Activated CD4-positive, alpha-beta memory T cell treated with anti-CD3 and anti-CD28 coated beads, Interleukin-2, amount 10 ng/mL, durations not matched to agents 7 days and 5 days (primary cell): ENCODE measurements around the gene PARP12. TPM values are rescaled to one million over a fixed set of nuclear protein-coding genes. Genes with fewer than 3 reads are reported as not detected.

Source experiments
- CTCF ChIA-PET: fragments of 350-600 bp; sonication (Branson Sonifier 250); formaldehyde crosslinking; loops from one replicate; lab custom pipeline; 2021; ENCODE audit warnings: antibody characterized with exemption, inconsistent platforms; lab: Charles Lee
- POLR2A ChIA-PET: fragments of 350-600 bp; sonication (Branson Sonifier 250); formaldehyde crosslinking; loops from one replicate; lab custom pipeline; 2021; ENCODE audit warnings: antibody characterized with exemption; lab: Charles Lee
- DNase-seq: peaks from one replicate; pipeline ENCODE4 v3.0.0-alpha.2; 2020
- H3K27ac Mint-ChIP-seq: one replicate; pipeline ENCODE4 v1.8.0; 2021; ENCODE audit warnings: mild to moderate bottlenecking, mixed read lengths
- H3K27me3 Mint-ChIP-seq: one replicate; pipeline ENCODE4 v1.8.0; 2021; ENCODE audit warnings: mixed read lengths
- H3K36me3 Mint-ChIP-seq: one replicate; pipeline ENCODE4 v1.8.0; 2021; ENCODE audit warnings: low read depth, mixed read lengths
- H3K4me1 Mint-ChIP-seq: one replicate; pipeline ENCODE4 v1.8.0; 2021; ENCODE audit warnings: mixed read lengths
- H3K4me3 Mint-ChIP-seq: one replicate; pipeline ENCODE4 v1.8.0; 2021; ENCODE audit warnings: mild to moderate bottlenecking, mixed read lengths
- H3K9me3 Mint-ChIP-seq: one replicate; pipeline ENCODE4 v1.8.0; 2021; ENCODE audit warnings: mixed read lengths
- total RNA-seq, 2 experiments: library from RNA; stranded (reverse); gene quantifications; one replicate each; pipeline ENCODE4 v1.2.3, GENCODE V29; 2021

Gene PARP12
- total RNA-seq, 2 experiments from 2014 or later: 146 to 151 TPM

DNA sequence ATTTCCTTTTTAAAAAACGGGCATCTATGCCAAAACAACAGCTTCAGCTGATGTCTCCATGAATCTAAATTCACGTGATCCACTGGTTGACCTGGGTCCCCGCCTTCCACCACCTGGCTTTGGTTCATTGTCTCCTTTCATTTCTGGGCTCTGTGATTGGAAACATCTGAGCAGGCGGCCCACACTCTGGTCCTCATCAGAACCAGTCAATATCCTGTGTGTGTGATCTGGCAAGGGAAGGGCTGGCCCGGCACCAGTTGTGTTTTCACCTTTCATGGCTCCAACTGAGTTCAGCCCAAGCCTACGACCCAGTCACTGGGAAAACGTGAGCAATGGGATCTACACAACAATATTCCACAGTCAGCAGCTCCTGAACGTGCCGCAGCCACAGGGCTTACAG, 46.2 kb downstream of the PARP12 start:
- Mint-ChIP-seq H3K4me3 (no peak overlapping the region), H3K27ac (no peak overlapping the region), H3K36me3 (peaks cover 3% of the 10 kb centered on the region), H3K4me1 (no peaks in the 10 kb centered on the region), H3K9me3 (no peaks in the 10 kb centered on the region), H3K27me3 (no peaks in the 10 kb centered on the region)
- ChIA-PET POLR2A (no interaction called here), CTCF (no interaction called here)
- no peak for DNase-seq

DNA sequence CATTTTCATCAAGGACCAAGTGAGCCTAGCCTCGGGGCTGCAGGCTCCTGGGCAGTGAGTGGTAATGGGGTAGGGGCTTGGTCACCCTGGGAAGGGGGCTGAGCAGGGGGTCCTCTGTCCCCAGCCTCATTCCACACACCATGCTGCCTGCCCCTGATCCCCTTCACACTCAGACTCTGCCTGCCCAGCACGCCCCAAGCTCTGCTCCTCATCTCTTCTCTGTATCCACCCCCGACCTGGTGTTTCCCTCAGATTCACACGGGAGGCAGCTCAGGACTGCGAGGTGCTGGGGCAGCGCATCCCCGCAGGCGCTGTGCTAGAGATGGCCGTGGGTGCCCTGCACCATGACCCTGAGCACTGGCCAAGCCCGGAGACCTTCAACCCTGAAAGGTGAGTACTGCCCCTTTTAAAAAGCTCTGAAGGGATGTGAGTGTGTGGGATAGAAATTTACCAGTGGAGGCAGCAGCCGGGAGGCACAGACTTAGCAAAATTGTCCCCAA, 47.2 kb downstream of the PARP12 start:
- H3K4me1 Mint-ChIP-seq: no peaks in the 10 kb centered on the region
- no peak overlapping the region for H3K4me3 Mint-ChIP-seq
- H3K9me3 Mint-ChIP-seq: no peaks in the 10 kb centered on the region
- POLR2A ChIA-PET: no interaction called here
- CTCF ChIA-PET: no interaction called here
- H3K36me3 Mint-ChIP-seq: peaks cover 3% of the 10 kb centered on the region
- no peak for DNase-seq
- peaks cover 2% of the 10 kb centered on the region for H3K27me3 Mint-ChIP-seq
- no peak overlapping the region for H3K27ac Mint-ChIP-seq

DNA sequence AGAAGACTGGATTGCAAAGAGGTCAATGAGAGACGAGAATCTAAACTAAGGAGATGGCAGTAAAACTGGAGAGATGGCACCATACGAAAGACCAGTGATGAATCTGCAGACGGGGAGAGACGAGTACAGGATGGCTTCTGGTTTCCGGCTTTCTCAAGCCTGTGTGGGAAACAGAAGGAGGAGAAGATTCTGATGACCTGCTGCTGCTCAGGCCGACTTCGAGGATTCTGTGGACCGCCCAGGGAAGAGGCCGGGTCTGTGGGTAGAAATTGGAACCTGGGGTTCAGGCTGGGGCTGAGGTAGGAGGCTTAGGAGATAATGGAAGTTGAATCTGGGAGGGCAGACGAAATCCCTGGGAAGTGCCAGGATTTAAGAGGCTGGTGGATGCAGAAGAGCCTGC, 48.6 kb downstream of the PARP12 start:
- H3K4me3 Mint-ChIP-seq: no peak overlapping the region
- no peak overlapping the region for H3K27ac Mint-ChIP-seq
- H3K36me3 Mint-ChIP-seq: peaks cover 3% of the 10 kb centered on the region
- no peaks in the 10 kb centered on the region for H3K9me3 Mint-ChIP-seq
- DNase-seq: no peak
- ChIA-PET CTCF (no interaction called here), POLR2A (no interaction called here)
- peaks cover 2% of the 10 kb centered on the region for H3K27me3 Mint-ChIP-seq
- H3K4me1 Mint-ChIP-seq: no peaks in the 10 kb centered on the region

DNA sequence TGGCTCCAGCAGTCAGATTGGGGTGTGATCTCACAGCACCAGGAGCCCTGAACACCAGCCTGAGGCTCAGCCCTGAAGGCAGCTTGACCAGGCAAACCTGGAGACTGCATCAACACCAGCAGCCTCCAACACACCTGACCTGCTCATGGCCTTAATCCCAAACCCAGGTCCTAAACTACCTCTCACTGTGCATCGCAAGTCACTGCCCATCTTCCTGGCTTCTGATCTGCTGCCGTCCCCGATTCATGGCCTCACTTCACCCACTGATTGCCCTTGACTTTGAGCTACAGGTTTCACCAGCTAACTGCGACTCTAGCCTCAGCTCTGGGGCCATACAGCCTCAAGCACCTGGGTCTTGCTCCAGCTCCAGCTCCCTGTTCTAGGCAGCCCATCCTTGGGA, 49.1 kb downstream of the PARP12 start:
- ChIA-PET POLR2A (no interaction called here), CTCF (no interaction called here)
- Mint-ChIP-seq H3K27me3 (peaks cover 2% of the 10 kb centered on the region), H3K27ac (no peak overlapping the region), H3K4me1 (no peaks in the 10 kb centered on the region), H3K9me3 (no peaks in the 10 kb centered on the region), H3K36me3 (peaks cover 3% of the 10 kb centered on the region), H3K4me3 (no peak overlapping the region)
- DNase-seq: no peak

DNA sequence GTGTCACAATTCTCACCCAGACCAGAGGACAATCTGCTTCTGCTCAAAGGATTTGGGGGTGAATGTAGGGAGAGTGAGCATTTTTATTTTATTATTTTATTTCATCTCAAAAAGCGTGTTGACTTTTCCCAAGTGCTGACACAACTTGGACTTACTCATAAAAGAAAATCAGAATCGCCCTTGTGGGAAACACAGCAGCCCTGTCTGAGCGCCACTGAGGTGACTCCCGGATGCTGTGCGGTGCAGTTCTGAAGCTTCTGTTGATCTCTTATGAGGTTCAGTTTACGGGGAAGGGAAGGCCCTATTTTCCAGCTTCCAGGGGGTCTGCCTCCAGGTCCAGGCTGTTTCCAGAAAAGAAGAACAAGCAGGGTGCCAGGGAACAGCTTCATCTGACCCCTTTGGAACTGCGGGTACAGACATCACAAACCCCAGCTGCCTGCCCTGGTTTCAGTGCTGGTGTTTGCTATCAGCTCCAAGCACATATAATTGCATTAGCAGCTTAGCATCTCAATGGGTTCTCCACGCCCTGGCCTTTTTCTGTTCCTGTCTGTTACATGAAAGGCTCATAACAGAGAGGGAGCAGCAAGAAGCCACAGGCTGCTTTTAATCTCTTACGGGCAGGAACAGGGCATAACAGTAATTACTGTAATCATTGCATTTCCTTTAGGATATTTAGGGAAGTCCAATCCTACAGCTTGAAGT, 52.4 kb downstream of the PARP12 start:
- Mint-ChIP-seq H3K4me3 (no peak overlapping the region), H3K27ac (no peak overlapping the region), H3K9me3 (no peaks in the 10 kb centered on the region), H3K36me3 (peaks cover 3% of the 10 kb centered on the region), H3K27me3 (peaks cover 2% of the 10 kb centered on the region), H3K4me1 (no peaks in the 10 kb centered on the region)
- ChIA-PET POLR2A (no interaction called here), CTCF (interaction anchor here (1.1 kb wide), 1 partner anchor 392 kb away, joined by 4 read pairs; no protein-coding TSS in a partner anchor)
- DNase-seq: no peak

DNA sequence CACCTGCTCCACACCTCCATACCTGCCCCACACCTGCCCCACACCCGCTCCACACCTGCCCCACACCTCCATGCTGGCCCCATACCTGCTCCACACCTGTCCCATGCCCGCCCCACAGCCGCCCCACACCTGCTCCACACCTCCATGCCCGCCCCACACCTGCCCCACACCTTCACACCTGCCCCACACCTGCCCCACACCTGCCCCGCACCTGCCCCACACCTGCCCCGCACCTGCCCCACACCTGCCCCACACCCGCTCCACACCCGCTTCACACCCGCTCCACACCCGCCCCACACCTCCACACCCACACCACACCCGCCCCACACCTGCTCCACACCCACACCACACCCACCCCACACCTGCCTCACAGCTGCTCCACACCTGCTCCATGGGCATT, 53.0 kb downstream of the PARP12 start:
- no peaks in the 10 kb centered on the region for H3K4me1 Mint-ChIP-seq
- ChIA-PET CTCF (no interaction called here), POLR2A (no interaction called here)
- H3K4me3 Mint-ChIP-seq: no peak overlapping the region
- peaks cover 2% of the 10 kb centered on the region for H3K27me3 Mint-ChIP-seq
- H3K9me3 Mint-ChIP-seq: no peaks in the 10 kb centered on the region
- peaks cover 3% of the 10 kb centered on the region for H3K36me3 Mint-ChIP-seq
- no peak overlapping the region for H3K27ac Mint-ChIP-seq
- DNase-seq: no peak

DNA sequence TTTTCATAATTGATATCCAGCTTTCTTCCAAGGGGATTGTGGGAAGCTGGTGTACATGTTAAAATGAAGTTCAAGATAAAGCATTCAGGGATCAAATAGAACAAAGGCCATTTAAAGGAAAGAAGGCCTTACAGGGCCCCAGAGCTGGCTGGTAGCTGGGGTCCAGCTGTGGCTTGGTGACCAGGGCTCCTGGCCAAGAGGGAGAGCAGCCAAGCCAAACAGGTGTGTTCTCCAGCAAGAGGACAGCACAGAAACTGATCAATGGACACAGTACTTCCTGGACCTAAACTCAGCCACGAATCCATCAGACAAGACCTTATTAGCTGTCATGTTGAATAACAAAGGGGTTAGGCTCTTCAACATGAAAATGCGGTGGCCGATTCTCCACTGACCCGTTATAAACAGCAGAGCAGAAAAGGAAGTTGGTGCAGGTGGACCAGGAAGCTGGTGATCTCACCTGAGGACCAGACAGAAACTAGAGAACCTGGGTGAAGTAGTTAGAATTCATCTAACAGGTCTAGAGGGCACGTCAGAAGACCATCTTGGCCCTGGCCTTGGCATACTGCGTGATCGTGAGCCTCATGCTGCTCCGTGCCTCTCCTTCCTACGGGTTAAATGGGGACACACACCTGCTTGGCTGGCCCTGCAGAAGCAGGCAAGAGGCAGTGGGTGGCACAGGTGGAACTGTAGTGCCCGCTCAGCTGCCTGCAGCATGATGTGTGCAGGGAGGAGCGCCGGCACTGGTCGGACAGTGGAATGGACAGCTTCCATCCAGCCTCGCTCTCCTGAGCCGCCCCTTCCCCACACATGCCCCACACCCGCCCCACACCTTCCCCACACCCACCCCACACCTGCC, 53.8 kb downstream of the PARP12 start:
- H3K4me1 Mint-ChIP-seq: no peaks in the 10 kb centered on the region
- CTCF ChIA-PET: interaction anchor here (1.3 kb wide), 1 partner anchor 389 kb away, joined by 3 read pairs; no protein-coding TSS in a partner anchor
- no peak for DNase-seq
- peaks cover 2% of the 10 kb centered on the region for H3K27me3 Mint-ChIP-seq
- H3K36me3 Mint-ChIP-seq: no peaks in the 10 kb centered on the region
- H3K4me3 Mint-ChIP-seq: no peak overlapping the region
- H3K27ac Mint-ChIP-seq: no peak overlapping the region
- POLR2A ChIA-PET: no interaction called here
- H3K9me3 Mint-ChIP-seq: no peaks in the 10 kb centered on the region

DNA sequence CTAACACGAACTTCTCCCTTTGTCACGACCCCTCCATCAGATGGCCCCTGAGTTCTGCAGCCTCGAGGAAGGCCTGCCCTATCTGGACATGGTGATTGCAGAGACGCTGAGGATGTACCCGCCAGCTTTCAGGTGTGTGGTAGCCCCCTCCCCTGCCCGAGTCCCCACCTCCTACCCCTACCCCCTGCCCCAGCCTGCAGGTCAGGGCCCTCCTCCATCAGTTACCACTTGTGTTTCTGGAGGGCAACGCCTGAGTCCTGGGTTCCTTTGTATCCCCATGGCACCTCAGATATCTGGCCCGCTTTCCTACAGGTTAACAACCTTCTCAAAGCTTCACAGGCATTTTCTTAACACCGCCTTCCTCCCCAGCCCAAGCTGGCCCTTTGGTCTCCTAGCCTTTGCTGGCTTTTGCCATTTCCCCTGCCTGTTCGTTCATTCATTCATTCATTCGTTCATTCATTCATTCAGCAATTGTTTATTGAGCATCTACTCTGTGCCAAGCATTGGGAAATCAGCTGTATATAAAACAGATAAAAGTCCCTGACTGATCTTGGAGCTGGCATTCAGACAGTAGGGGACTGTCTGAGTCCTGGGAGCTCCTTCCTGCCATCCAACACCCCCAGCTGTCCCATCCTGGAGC, 55.6 kb downstream of the PARP12 start:
- H3K36me3 Mint-ChIP-seq: no peaks in the 10 kb centered on the region
- no peak for DNase-seq
- ChIA-PET CTCF (interaction anchor here (1.0 to 9.9 kb wide), 4 partner anchors 298 to 572 kb away, joined by 3 to 76 read pairs (median 23); no protein-coding TSS in a partner anchor), POLR2A (no interaction called here)
- no peaks in the 10 kb centered on the region for H3K4me1 Mint-ChIP-seq
- no peak overlapping the region for H3K4me3 Mint-ChIP-seq
- no peaks in the 10 kb centered on the region for H3K9me3 Mint-ChIP-seq
- no peak overlapping the region for H3K27ac Mint-ChIP-seq
- H3K27me3 Mint-ChIP-seq: peaks cover 2% of the 10 kb centered on the region

DNA sequence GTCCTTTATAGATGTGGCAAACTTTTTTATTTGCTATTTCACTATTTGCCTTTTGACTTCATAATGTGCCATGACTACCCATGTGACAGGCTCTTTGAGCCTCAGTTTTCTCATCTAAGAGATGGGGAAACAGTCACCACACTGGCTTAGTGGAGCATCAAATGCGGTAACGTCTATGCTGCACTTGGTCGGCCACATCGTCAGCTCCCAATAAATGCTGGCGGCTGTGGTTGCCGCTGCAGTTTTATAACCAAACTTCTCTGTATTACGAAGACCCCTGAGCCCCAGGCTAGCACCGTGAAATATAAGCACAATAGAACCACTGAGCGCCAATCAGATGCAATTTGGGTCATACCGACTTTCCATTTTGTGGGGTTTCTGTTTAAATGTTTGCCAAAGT, 56.2 kb downstream of the PARP12 start:
- ChIA-PET POLR2A (no interaction called here), CTCF (interaction anchor here (0.6 to 9.9 kb wide), 8 partner anchors 12 to 572 kb away, joined by 3 to 114 read pairs (median 6); no protein-coding TSS in a partner anchor)
- no peaks in the 10 kb centered on the region for H3K4me1 Mint-ChIP-seq
- H3K9me3 Mint-ChIP-seq: no peaks in the 10 kb centered on the region
- H3K36me3 Mint-ChIP-seq: no peaks in the 10 kb centered on the region
- no peak for DNase-seq
- no peak overlapping the region for H3K4me3 Mint-ChIP-seq
- H3K27ac Mint-ChIP-seq: no peak overlapping the region
- H3K27me3 Mint-ChIP-seq: peaks cover 2% of the 10 kb centered on the region

DNA sequence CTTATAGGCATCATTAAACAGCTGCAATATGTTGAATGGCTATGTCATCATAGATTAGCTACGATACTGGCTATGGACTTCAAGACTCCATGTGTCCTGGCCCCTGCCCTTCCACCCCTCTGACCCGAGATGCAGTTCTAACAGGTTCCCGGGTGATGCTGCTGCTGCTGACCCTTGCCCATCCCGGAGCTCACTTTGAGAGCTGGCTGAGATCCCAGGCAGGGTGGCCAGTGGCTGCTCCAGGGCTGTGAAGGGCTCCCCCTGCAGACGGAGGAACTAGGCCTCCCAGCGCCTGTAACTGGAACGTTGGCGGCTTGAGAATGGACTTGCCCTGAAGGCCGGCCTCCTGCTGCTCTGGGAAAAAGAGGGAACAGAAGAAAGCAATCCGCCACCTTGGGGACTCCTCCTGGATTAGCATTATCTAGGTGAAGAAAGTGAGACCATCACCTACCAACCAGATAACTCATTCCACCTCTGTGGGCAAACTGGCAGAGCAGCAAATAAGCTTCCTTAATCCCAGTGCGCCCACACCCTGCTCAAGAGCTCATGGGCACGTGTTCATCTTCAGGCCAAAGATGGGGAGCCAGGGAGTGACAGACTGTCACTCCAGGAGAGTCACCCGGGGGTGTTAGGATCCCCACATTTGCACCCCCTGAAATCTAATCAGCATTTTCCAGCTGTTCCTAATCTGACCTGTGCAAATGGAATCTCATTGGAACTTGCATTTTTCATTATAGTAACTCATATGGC, 56.8 kb downstream of the PARP12 start:
- no peaks in the 10 kb centered on the region for H3K27me3 Mint-ChIP-seq
- H3K27ac Mint-ChIP-seq: no peak overlapping the region
- DNase-seq: no peak
- no peaks in the 10 kb centered on the region for H3K9me3 Mint-ChIP-seq
- no peaks in the 10 kb centered on the region for H3K36me3 Mint-ChIP-seq
- ChIA-PET POLR2A (no interaction called here), CTCF (interaction anchor here (0.6 to 9.9 kb wide), 11 partner anchors 11 to 571 kb away, joined by 3 to 114 read pairs (median 5); no protein-coding TSS in a partner anchor)
- no peaks in the 10 kb centered on the region for H3K4me1 Mint-ChIP-seq
- H3K4me3 Mint-ChIP-seq: no peak overlapping the region

DNA sequence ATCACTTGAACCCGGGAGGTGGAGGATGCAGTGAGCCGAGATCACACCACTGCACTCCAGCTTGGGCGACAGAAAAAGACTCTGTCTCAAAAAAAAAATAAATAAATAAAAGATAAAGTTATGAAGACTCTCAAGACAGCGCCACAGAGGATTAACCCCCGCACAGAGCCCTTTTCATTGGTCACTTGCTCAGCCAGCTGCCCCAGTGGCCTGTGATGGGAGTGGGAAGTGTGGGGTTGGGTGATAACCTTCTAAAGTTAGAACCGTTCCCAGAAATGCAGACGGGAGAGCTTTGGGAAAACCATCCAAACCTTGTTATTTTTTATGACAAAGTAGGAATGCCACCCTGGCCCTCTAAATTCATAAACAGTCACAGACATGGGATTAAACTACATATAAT, 57.4 kb downstream of the PARP12 start:
- no peak for DNase-seq
- Mint-ChIP-seq H3K36me3 (no peaks in the 10 kb centered on the region), H3K4me3 (no peak overlapping the region), H3K27me3 (no peaks in the 10 kb centered on the region), H3K4me1 (no peaks in the 10 kb centered on the region), H3K27ac (no peak overlapping the region), H3K9me3 (no peaks in the 10 kb centered on the region)
- CTCF ChIA-PET: interaction anchor here (1.0 to 9.9 kb wide), 8 partner anchors 10 to 403 kb away, joined by 3 to 114 read pairs (median 6); no protein-coding TSS in a partner anchor
- POLR2A ChIA-PET: no interaction called here

DNA sequence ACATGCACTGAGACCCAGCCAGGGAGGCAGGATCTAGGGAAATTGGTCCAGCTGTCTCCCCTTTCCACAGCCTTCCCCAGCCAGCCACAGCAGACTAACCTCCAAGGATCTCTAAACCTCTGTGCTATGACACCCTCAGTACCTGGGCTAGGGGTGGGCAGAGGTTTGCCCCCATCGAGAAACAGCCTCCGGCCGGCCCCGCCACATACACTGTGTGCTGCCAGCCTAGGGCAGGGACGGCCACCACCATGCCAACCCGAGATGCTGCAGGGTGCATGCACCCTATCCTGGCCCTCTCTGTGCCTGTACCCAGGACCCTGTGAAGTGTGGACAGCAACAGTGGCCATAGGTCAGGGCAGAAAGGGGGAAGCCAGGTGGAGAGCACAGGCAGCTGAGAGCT, 58.1 kb downstream of the PARP12 start:
- no peak overlapping the region for H3K27ac Mint-ChIP-seq
- no peaks in the 10 kb centered on the region for H3K27me3 Mint-ChIP-seq
- no peak for DNase-seq
- ChIA-PET POLR2A (interaction anchor here (1.0 kb wide), 1 partner anchor 359 kb away, joined by 3 read pairs; no protein-coding TSS in a partner anchor), CTCF (interaction anchor here (1.0 to 9.9 kb wide), 6 partner anchors 10 to 403 kb away, joined by 3 to 114 read pairs (median 25); no protein-coding TSS in a partner anchor)
- H3K36me3 Mint-ChIP-seq: no peaks in the 10 kb centered on the region
- no peaks in the 10 kb centered on the region for H3K9me3 Mint-ChIP-seq
- no peak overlapping the region for H3K4me3 Mint-ChIP-seq
- H3K4me1 Mint-ChIP-seq: no peaks in the 10 kb centered on the region
